B cell (primary cell): Measurements from ENCODE around the gene SLC12A3.

Source experiments
- CTCF ChIP-seq: fragments of 200-600 bp; IDR thresholded peaks from one replicate; pipeline ENCODE4 v1.8.0; 2022; ENCODE audit warnings: antibody characterized with exemption, mild to moderate bottlenecking
- EZH2 ChIP-seq: IDR thresholded peaks from 2 replicates; pipeline ENCODE4 v1.6.1; 2012; ENCODE audit warnings: borderline replicate concordance, low read depth, mild to moderate bottlenecking, moderate library complexity, low read length; ENCODE audit not compliant: insufficient read depth, poor library complexity, severe bottlenecking

GRCh38 chr16:56815721-56816120, 49.3 kb upstream of the SLC12A3 start:
- TF ChIP-seq CTCF (no peak), EZH2 (no peak)
